HPDE6-E6E7 (cell line): ENCODE results near the gene TMEM237.

ENCODE experiments used
- DNase-seq: peaks from one replicate; pipeline ENCODE4 v3.0.0; 2011; ENCODE audit warnings: missing footprints; ENCODE audit errors: extremely low spot score

TMEM237 gene

DNA sequence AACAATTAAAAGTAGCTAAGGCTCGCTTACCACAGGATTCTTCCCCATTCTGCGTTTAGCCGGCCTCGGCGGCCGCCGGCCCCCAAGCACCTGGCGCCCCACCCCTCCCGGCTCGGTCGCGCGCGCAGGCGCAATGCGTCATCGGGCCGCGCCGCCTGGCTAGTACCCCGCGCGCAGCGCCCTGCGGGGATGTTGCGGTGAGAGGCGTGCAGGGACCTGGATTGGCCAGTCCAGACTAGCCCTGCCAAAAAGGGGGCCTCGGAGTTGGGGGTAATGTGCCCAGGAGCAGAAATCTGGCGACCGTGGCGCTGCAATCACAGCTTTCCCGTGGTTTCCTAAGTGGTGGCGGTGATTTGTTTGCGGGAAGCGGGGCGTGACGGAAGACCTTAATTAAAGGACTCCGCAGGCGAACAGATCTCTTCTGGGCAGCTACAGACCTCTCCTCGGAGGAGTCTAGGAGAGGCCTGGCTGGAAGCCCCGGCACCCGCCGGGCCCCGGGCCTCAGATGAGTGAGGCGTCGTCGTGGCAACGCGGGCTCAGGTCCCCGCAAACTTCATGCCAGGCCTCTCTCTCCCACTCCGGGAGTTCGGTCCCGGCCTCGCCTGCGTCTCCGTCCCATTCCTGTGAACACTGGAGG, 606 bp downstream of the TMEM237 start:
- DNase-seq, result peak; percentile 78

GRCh38 chr2:201642086-201642578, 1.2 kb downstream of the TMEM237 start:
- DNase-seq, result no peak

DNA sequence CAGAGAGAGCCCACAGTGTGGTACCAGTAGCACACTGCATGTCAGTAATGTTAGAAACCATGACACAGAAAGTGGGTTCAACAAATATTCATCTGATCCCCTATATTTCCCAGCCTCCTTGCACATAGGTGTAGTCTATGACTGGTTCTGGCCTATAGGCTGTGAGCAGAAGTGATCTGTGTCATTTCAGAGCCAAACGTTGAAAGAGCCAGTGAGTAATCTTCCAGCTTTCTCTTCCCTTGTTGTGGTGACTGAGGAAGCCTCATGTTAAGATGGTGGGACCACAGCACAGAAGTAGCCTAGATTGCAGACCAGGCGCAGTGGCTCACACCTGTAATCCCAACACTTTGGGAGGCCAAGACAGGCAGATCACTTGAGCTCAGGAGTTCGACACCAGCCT, 4.1 kb downstream of the TMEM237 start:
- no peak for DNase-seq

DNA sequence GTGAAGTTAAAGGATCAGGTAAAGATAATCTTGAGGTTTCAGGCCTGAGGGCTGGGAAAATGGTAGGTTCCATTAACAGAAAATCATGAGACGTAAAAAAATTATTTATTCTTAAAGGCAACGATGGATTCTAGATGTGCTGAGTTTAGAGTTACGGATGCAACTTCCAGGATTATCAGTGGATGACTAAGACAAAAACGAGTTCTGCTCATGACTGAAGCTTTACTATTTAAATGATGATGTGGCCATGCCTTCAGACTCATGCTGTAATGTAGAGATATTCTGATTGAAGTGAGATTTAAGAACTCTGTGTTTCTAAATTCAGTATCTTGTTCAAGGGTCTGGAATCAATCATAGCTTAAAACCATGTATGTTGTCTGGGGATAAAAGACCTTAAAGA, 5.0 kb downstream of the TMEM237 start:
- no peak for DNase-seq

GRCh38 chr2:201633661-201634249, 9.5 kb downstream of the TMEM237 start:
- no peak for DNase-seq

GRCh38 chr2:201631041-201631440, 12.3 kb downstream of the TMEM237 start:
- DNase-seq, result no peak

GRCh38 chr2:201630577-201630976, 12.7 kb downstream of the TMEM237 start:
- no peak for DNase-seq

- no peak for DNase-seq
These were observed 14.8 kb downstream of the TMEM237 start for GRCh38 chr2:201628545-201628944.

GRCh38 chr2:201622306-201622970, 20.9 kb downstream of the TMEM237 start:
- DNase-seq, result no peak

- no peak for DNase-seq
These were observed 21.9 kb downstream of the TMEM237 start for GRCh38 chr2:201621293-201621999.

- DNase-seq, result peak; percentile 43
These were observed 24.3 kb downstream of the TMEM237 start for GRCh38 chr2:201618744-201619662.

GRCh38 chr2:201608021-201608420, 35.3 kb downstream of the TMEM237 start:
- DNase-seq, result no peak

- DNase-seq, result no peak
These were observed 35.7 kb downstream of the TMEM237 start for GRCh38 chr2:201607568-201607967.

DNA sequence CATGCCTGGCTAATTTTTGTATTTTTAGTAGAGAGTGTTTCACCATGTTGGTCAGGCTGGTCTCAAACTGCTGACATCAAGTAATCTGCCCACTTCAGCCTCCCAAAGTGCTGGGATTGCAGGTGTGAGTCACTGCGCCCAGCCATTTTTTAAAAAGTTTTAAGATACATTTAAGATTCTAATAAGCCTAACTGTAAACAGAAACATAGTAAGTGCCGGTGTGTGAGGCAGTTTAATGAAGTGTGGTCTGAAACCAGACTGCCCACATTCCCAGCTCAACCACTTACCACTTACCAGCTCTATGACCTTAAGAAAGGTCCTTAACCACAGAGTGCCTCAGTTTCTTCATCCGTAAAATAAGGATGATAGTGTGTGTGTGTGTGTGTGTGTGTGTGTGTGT, 42.4 kb downstream of the TMEM237 start:
- DNase-seq, result no peak

DNA sequence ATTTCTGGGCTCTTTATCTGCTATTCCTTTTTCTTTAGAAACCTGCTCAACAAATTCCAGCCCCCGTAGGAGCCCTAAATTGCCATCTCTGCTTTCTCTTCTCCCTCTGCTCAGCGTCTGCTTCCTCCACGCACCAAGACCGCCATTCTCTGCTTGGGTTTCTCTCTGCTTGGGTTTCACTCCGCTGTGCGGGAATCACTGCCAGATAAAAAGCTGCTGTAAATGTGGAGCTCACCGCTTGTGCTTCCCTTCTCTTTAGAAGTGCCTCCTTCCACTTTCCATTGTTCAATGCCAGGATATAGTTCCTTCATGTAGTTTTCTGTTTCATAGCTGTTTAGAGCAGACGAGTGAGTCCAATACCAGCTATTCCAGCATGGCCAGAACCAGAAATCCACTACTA, 45.9 kb downstream of the TMEM237 start:
- no peak for DNase-seq

DNA sequence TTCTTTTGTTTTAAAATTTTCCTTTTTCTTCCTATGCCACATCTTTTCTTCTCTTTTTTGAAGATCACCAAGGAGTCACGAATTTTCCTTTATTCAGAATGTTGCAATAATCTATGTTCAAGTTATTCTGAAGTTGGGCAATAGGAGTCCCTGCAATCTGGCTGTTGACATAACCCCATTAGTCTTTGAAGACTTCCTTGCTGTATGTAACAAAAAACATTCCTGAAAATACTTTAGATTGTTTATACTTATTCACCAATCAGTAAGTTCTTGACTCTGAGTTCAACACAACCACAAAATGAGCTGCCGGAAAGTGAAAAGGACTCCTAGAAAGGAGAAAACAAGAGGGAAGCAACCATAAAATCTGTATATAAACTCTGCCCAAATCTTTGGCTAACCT, 62.8 kb downstream of the TMEM237 start:
- peak; percentile 9 for DNase-seq

DNA sequence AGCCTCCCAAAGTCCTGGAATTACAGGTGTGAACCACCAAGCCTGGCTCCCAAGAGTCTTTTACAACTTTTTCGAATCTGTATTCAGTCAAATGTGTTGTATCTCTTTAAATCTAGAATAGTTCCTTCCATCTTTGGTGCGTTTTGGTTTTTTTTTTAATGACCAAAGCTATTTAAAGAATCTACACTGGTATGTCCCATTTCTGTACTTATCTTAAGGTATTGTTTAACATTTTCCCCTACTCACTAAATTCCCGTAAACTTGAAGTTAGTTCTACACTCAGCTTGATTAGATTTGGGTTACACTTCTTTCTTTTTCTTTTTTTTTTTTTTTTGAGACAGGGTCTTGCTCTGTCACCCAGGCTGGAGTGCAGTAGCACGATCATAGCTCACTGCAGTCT, 63.8 kb downstream of the TMEM237 start:
- DNase-seq, result no peak

DNA sequence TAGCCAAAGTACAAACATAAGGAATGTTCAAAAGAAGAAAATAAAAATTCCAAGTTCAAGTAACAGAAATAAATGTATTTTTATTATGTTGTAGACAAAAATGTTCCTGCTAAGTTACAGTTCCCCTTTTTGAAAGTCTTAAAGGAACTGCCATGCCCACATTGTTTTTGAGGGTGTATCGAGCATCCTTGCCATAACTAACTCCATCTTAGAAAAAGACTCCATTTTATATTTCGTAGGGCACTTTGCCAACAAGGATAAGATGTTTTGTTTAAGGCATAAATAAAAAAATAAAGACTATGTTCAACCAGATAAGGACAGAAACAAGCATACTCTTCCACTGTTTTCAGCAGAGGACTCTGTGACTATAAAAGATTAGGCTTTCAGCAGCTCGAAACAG, 67.3 kb downstream of the TMEM237 start:
- DNase-seq, result no peak

DNA sequence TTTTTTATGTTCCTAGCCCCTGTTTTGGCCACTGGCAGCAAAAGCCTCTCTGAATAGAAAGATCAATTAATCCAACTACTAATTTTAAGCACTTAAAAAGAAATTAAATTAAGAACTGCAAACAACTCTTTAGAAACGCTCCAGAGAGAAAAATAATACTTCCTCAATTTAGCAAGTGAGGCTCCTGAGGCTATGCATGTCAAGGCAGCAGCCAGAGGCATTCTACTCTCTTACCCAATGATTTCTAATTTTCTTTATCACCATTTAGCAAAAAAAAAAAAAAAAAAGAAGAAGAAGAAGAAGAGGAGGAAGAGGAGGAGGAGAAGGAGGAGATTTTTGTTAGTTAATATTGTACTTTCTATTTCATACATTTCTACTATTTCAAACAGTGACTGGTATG, 68.5 kb downstream of the TMEM237 start:
- DNase-seq, result no peak

DNA sequence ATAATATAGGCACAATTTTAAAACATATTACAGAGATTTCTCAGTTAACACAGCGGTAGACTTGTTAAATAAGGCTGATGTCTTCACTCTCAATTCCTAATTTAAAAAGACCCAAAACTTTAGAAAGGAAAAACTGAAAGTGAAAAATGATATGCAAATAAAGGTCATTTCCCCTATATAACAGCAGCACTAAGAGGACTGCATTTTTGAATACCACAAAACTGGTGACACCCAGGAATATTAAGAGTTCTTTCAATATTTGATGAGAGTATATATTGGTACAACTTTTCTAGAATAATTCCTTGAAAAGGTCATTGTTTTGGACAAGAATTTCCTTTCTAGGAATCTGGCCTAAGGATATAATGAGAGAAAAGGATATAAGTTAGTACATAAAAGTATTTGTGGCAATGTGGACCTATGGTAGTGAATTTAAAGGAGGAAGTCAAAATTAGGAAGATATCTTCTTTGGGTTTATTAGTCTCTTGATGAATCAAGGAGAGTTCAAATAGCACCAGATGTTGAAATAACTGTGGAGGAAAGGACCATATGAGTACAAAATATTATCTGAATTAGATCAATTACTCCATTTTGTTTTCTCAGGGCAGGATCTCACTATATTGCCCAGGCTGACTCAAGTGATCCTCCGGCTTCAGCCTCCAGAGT, 70.3 kb downstream of the TMEM237 start:
- no peak for DNase-seq
